Stimulated activated naive CD8-positive, alpha-beta T cell treated with anti-CD3 and anti-CD28 coated beads, Interleukin-15, Interleukin-2, amounts not matched to agents 100 ng/mL and 50 ng/mL, for 24 hours (primary cell): Measurements from ENCODE around the gene MAMDC4.
"Not testable (repeated sequence)": the region's sequence is repeated elsewhere in the genome, so short reads cannot be mapped to it uniquely, and the experiment has no call there.

ENCODE experiments used
- H3K27ac Mint-ChIP-seq: one replicate; pipeline ENCODE4 v1.8.0; 2021; ENCODE audit warnings: mild to moderate bottlenecking, mixed read lengths
- H3K27me3 Mint-ChIP-seq: one replicate; pipeline ENCODE4 v1.8.0; 2021; ENCODE audit warnings: mixed read lengths
- H3K36me3 Mint-ChIP-seq: one replicate; pipeline ENCODE4 v1.8.0; 2021; ENCODE audit warnings: low read depth, mixed read lengths
- H3K4me1 Mint-ChIP-seq: one replicate; pipeline ENCODE4 v1.8.0; 2021; ENCODE audit warnings: low read depth, mixed read lengths
- H3K4me3 Mint-ChIP-seq: one replicate; pipeline ENCODE4 v1.8.0; 2021; ENCODE audit warnings: mild to moderate bottlenecking, mixed read lengths
- H3K9me3 Mint-ChIP-seq: one replicate; pipeline ENCODE4 v1.8.0; 2021; ENCODE audit warnings: mixed read lengths

The MAMDC4 gene

GRCh38 chr9:136851941-136852663, at the start of gene MAMDC4:
TSS of gene MAMDC4 (plus strand) at chr9:136852346. CDS start at chr9:136852417, 71 bp downstream.
- no peaks in the 10 kb centered on the region for H3K36me3 Mint-ChIP-seq
- H3K4me1 Mint-ChIP-seq = peaks cover 12% of the 10 kb centered on the region
- H3K4me3 Mint-ChIP-seq = no peak within 1 kb of the TSS
- peaks cover 4% of the 10 kb centered on the region for H3K27me3 Mint-ChIP-seq
- no peak within 1 kb of the TSS for H3K27ac Mint-ChIP-seq
- H3K9me3 Mint-ChIP-seq = no peaks in the 10 kb centered on the region

- H3K9me3 Mint-ChIP-seq, H3K27ac Mint-ChIP-seq, H3K36me3 Mint-ChIP-seq, H3K4me3 Mint-ChIP-seq: not testable (repeated sequence)
- peaks cover 20% of the 10 kb centered on the region for H3K27me3 Mint-ChIP-seq
- peaks cover 24% of the 10 kb centered on the region for H3K4me1 Mint-ChIP-seq
Measured at GRCh38 chr9:136803009-136803550, 49.1 kb upstream of the MAMDC4 start.

GRCh38 chr9:136803551-136804508, 48.3 kb upstream of the MAMDC4 start:
- Mint-ChIP-seq H3K4me3 (no peak overlapping the region), H3K36me3 (peaks cover 7% of the 10 kb centered on the region), H3K27me3 (peaks cover 20% of the 10 kb centered on the region), H3K9me3 (no peaks in the 10 kb centered on the region), H3K27ac (no peak overlapping the region), H3K4me1 (peaks cover 27% of the 10 kb centered on the region)

- H3K9me3 Mint-ChIP-seq = no peaks in the 10 kb centered on the region
- no peak overlapping the region for H3K4me3 Mint-ChIP-seq
- peaks cover 13% of the 10 kb centered on the region for H3K36me3 Mint-ChIP-seq
- peaks cover 20% of the 10 kb centered on the region for H3K27me3 Mint-ChIP-seq
- no peak overlapping the region for H3K27ac Mint-ChIP-seq
- peaks cover 35% of the 10 kb centered on the region for H3K4me1 Mint-ChIP-seq
Measured at GRCh38 chr9:136804509-136805206, 47.5 kb upstream of the MAMDC4 start.

GRCh38 chr9:136805207-136805740, 46.9 kb upstream of the MAMDC4 start:
- no peak overlapping the region for H3K27ac Mint-ChIP-seq
- peaks cover 38% of the 10 kb centered on the region for H3K4me1 Mint-ChIP-seq
- peak overlapping the region; percentile 37 for H3K4me3 Mint-ChIP-seq
- H3K27me3 Mint-ChIP-seq = peaks cover 17% of the 10 kb centered on the region
- peaks cover 18% of the 10 kb centered on the region for H3K36me3 Mint-ChIP-seq
- no peaks in the 10 kb centered on the region for H3K9me3 Mint-ChIP-seq

- H3K9me3 Mint-ChIP-seq = no peaks in the 10 kb centered on the region
- no peak overlapping the region for H3K27ac Mint-ChIP-seq
- peaks cover 9% of the 10 kb centered on the region for H3K27me3 Mint-ChIP-seq
- H3K4me3 Mint-ChIP-seq = peak overlapping the region; percentile 85
- peaks cover 21% of the 10 kb centered on the region for H3K36me3 Mint-ChIP-seq
- H3K4me1 Mint-ChIP-seq = peaks cover 34% of the 10 kb centered on the region
Measured at GRCh38 chr9:136806067-136806466, 46.1 kb upstream of the MAMDC4 start.

- H3K4me1 Mint-ChIP-seq = peaks cover 35% of the 10 kb centered on the region
- H3K4me3 Mint-ChIP-seq = peak overlapping the region; percentile 85
- H3K9me3 Mint-ChIP-seq = no peaks in the 10 kb centered on the region
- peak overlapping the region; percentile 88 for H3K27ac Mint-ChIP-seq
- H3K36me3 Mint-ChIP-seq = peaks cover 28% of the 10 kb centered on the region
- H3K27me3 Mint-ChIP-seq = peaks cover 6% of the 10 kb centered on the region
Measured at GRCh38 chr9:136806631-136807201, 45.4 kb upstream of the MAMDC4 start.

- H3K27ac Mint-ChIP-seq = peak within 1 kb of the TSS; percentile 88
- H3K9me3 Mint-ChIP-seq = no peaks in the 10 kb centered on the region
- H3K36me3 Mint-ChIP-seq = peaks cover 32% of the 10 kb centered on the region
- H3K4me3 Mint-ChIP-seq = peak within 1 kb of the TSS; percentile 89
- peaks cover 35% of the 10 kb centered on the region for H3K4me1 Mint-ChIP-seq
- no peaks in the 10 kb centered on the region for H3K27me3 Mint-ChIP-seq
Measured at GRCh38 chr9:136807281-136808074, 44.7 kb upstream of the MAMDC4 start, which contains the start of gene RABL6. TSS of gene RABL6 (plus strand) at chr9:136807948. CDS start at chr9:136808197, 249 bp downstream.

GRCh38 chr9:136808075-136808805, 43.9 kb upstream of the MAMDC4 start:
- H3K27me3 Mint-ChIP-seq = no peaks in the 10 kb centered on the region
- no peaks in the 10 kb centered on the region for H3K9me3 Mint-ChIP-seq
- H3K4me1 Mint-ChIP-seq = peaks cover 42% of the 10 kb centered on the region
- peaks cover 40% of the 10 kb centered on the region for H3K36me3 Mint-ChIP-seq
- H3K4me3 Mint-ChIP-seq = peak overlapping the region; percentile 89
- peak overlapping the region; percentile 76 for H3K27ac Mint-ChIP-seq

GRCh38 chr9:136808806-136809158, 43.4 kb upstream of the MAMDC4 start:
- Mint-ChIP-seq H3K4me3 (peak overlapping the region; percentile 89), H3K27ac (peak overlapping the region; percentile 76), H3K27me3 (no peaks in the 10 kb centered on the region), H3K36me3 (peaks cover 45% of the 10 kb centered on the region), H3K9me3 (no peaks in the 10 kb centered on the region), H3K4me1 (peaks cover 45% of the 10 kb centered on the region)

- Mint-ChIP-seq H3K4me3 (no peak overlapping the region), H3K27me3 (no peaks in the 10 kb centered on the region), H3K4me1 (peaks cover 22% of the 10 kb centered on the region), H3K36me3 (peaks cover 55% of the 10 kb centered on the region), H3K27ac (no peak overlapping the region), H3K9me3 (no peaks in the 10 kb centered on the region)
Measured at GRCh38 chr9:136814725-136815421, 37.3 kb upstream of the MAMDC4 start.

GRCh38 chr9:136815422-136815782, 36.7 kb upstream of the MAMDC4 start:
- H3K4me3 Mint-ChIP-seq = no peak overlapping the region
- H3K9me3 Mint-ChIP-seq = no peaks in the 10 kb centered on the region
- peaks cover 18% of the 10 kb centered on the region for H3K4me1 Mint-ChIP-seq
- no peaks in the 10 kb centered on the region for H3K27me3 Mint-ChIP-seq
- peaks cover 52% of the 10 kb centered on the region for H3K36me3 Mint-ChIP-seq
- H3K27ac Mint-ChIP-seq = no peak overlapping the region
